SK-N-SH (cell line): ENCODE results near the gene ATP8B1. TPM values are rescaled to one million over a fixed set of nuclear protein-coding genes. Genes with fewer than 3 reads are reported as not detected.

Experiments used
- CTCF ChIA-PET: fragments of 300-600, 350-600 bp; formaldehyde crosslinking; extraction: SDS; loops from one replicate; lab custom pipeline; 2021; lab: Yijun Ruan, JAX
- POLR2A ChIA-PET: fragments of 350-600 bp; sonication (Branson Sonifier 250); formaldehyde crosslinking; extraction: SDS; loops from one replicate; lab custom pipeline; 2020; ENCODE audit warnings: antibody characterized with exemption, inconsistent platforms; lab: Yijun Ruan, JAX
- DNase-seq: peaks from one replicate; pipeline ENCODE4 v3.0.0; 2012
- H2AFZ ChIP-seq: fragments of 200-600 bp; sonication (generic); 2 replicates; pipeline ENCODE4 v1.8.1; 2016; ENCODE audit warnings: antibody characterized with exemption, mild to moderate bottlenecking, low read depth
- H3F3A ChIP-seq: fragments of 200-600 bp; sonication (generic); replicated peaks from 2 replicates; pipeline ENCODE3; 2016; ENCODE audit warnings: antibody characterized with exemption, mild to moderate bottlenecking; ENCODE audit not compliant: insufficient read depth
- H3K27ac ChIP-seq, 2 experiments: fragments of 200-500 bp in 1 of 2; fragments of 200-600 bp in 1 of 2; sonication (Bioruptor generic) in 1 of 2; sonication (generic), shearing (Covaris generic) in 1 of 2; 2 replicates each; pipeline versions ENCODE4 v1.5.1 to v1.6.1; 2014 to 2016; ENCODE audit warnings: low read depth in 2 of 2, inconsistent platforms in 1 of 2, low read length in 1 of 2, mild to moderate bottlenecking in 1 of 2, mixed read lengths in 1 of 2
- H3K27me3 ChIP-seq: fragments of 200-600 bp; sonication (generic), shearing (Covaris generic); 2 replicates; pipeline ENCODE4 v1.6.1; 2016; ENCODE audit warnings: mixed run types; ENCODE audit not compliant: insufficient read depth
- H3K36me3 ChIP-seq, 2 experiments: fragments of 200-500 bp in 1 of 2; fragments of 200-600 bp in 1 of 2; sonication (Bioruptor generic) in 1 of 2; sonication (generic) in 1 of 2; replicated peaks in 1 of 2; 2 replicates each; pipeline versions ENCODE3 to v1.5.1; 2014 to 2016; ENCODE audit warnings: low read length in 1 of 2, mild to moderate bottlenecking in 1 of 2; ENCODE audit not compliant: insufficient read depth in 2 of 2, control insufficient read depth in 1 of 2
- H3K4me1 ChIP-seq, 2 experiments: fragments of 200-500 bp in 1 of 2; fragments of 200-600 bp in 1 of 2; sonication (Bioruptor generic) in 1 of 2; sonication (generic), shearing (Covaris generic) in 1 of 2; 2 replicates each; pipeline versions ENCODE4 v1.5.1 to v1.6.1; 2014 to 2016; ENCODE audit warnings: low read depth in 1 of 2, low read length in 1 of 2, mixed run types in 1 of 2; ENCODE audit not compliant: insufficient read depth in 2 of 2, control insufficient read depth in 1 of 2
- H3K4me2 ChIP-seq: fragments of 200-600 bp; sonication (generic), shearing (Covaris generic); 2 replicates; pipeline ENCODE4 v1.6.1; 2017; ENCODE audit warnings: mixed run types
- H3K4me3 ChIP-seq, 2 experiments: fragments of 200-500 bp in 1 of 2; fragments of 200-600 bp in 1 of 2; sonication (Bioruptor generic) in 1 of 2; sonication (generic), shearing (Covaris generic) in 1 of 2; 2 replicates each; pipeline versions ENCODE4 v1.5.1 to v1.8.1; 2014 to 2016; ENCODE audit warnings: low read depth in 2 of 2, inconsistent platforms in 1 of 2, low read length in 1 of 2, mild to moderate bottlenecking in 1 of 2, mixed read lengths in 1 of 2, moderate library complexity in 1 of 2
- H3K79me2 ChIP-seq: fragments of 200-600 bp; sonication (generic); 2 replicates; pipeline ENCODE4 v1.8.1; 2017; ENCODE audit warnings: mild to moderate bottlenecking; ENCODE audit not compliant: insufficient read depth
- H3K9ac ChIP-seq: fragments of 200-600 bp; sonication (generic); 2 replicates; pipeline ENCODE4 v1.6.1; 2017; ENCODE audit warnings: mixed run types
- H3K9me2 ChIP-seq: fragments of 200-600 bp; sonication (generic); 2 replicates; pipeline ENCODE4 v1.6.1; 2017; ENCODE audit warnings: mixed run types
- H3K9me3 ChIP-seq: fragments of 200-600 bp; sonication (generic); 2 replicates; pipeline ENCODE4 v1.6.1; 2017; ENCODE audit warnings: mixed run types, mild to moderate bottlenecking, moderate library complexity
- H4K20me1 ChIP-seq: fragments of 200-600 bp; sonication (generic); 2 replicates; pipeline ENCODE4 v1.6.1; 2017; ENCODE audit warnings: mild to moderate bottlenecking, mixed run types; ENCODE audit not compliant: insufficient read depth
- FOSL2 ChIP-seq: IDR thresholded peaks from 2 replicates; pipeline ENCODE4 v1.4.0; 2012; ENCODE audit warnings: low read depth, mild to moderate bottlenecking, moderate library complexity, borderline replicate concordance
- GABPA ChIP-seq: IDR thresholded peaks from 2 replicates; pipeline ENCODE4 v1.4.0; 2012; ENCODE audit warnings: low read depth, mild to moderate bottlenecking
- GATA2 ChIP-seq: sonication (generic); formaldehyde crosslinking; IDR thresholded peaks from 2 replicates; pipeline ENCODE4 v1.5.0; 2020; ENCODE audit warnings: mild to moderate bottlenecking, missing genetic modification reagents
- IRF3 ChIP-seq: fragments of 150-350 bp; IDR thresholded peaks from 2 replicates; pipeline ENCODE4 v1.6.1; 2016; ENCODE audit warnings: mild to moderate bottlenecking, low read depth, low read length
- JUND ChIP-seq: IDR thresholded peaks from 2 replicates; pipeline ENCODE4 v1.4.0; 2012
- NFIC ChIP-seq: IDR thresholded peaks from 2 replicates; pipeline ENCODE4 v1.4.0; 2012; ENCODE audit warnings: borderline replicate concordance
- NRF1 ChIP-seq: IDR thresholded peaks from 2 replicates; pipeline ENCODE4 v1.6.1; 2012; ENCODE audit warnings: low read depth, mild to moderate bottlenecking, low read length
- RAD21 ChIP-seq: IDR thresholded peaks from 2 replicates; pipeline ENCODE4 v1.6.1; 2012; ENCODE audit warnings: mild to moderate bottlenecking, low read length
- RFX5 ChIP-seq: IDR thresholded peaks from 2 replicates; pipeline ENCODE4 v1.6.1; 2012; ENCODE audit warnings: mild to moderate bottlenecking, improper control_type of control experiment, low read length
- SMC3 ChIP-seq: IDR thresholded peaks from 2 replicates; pipeline ENCODE4 v1.6.1; 2012; ENCODE audit warnings: low read depth, low read length, improper control_type of control experiment
- TCF12 ChIP-seq: IDR thresholded peaks from 2 replicates; pipeline ENCODE4 v1.4.0; 2012
- TEAD4 ChIP-seq: IDR thresholded peaks from 2 replicates; pipeline ENCODE4 v1.4.0; 2012; ENCODE audit warnings: mild to moderate bottlenecking, borderline replicate concordance; ENCODE audit not compliant: insufficient read depth
- USF2 ChIP-seq: fragments of 150-350 bp; IDR thresholded peaks from 2 replicates; pipeline ENCODE4 v1.6.1; 2017; ENCODE audit warnings: antibody characterized with exemption, low read length, low read depth, borderline replicate concordance
- WGBS: methylation state at CpG from one replicate; pipeline ENCODE4 v1.1.6; 2017; ENCODE audit warnings: low lambda C conversion rate; 5-methylcytosine and 5-hydroxymethylcytosine counted together
- polyA plus RNA-seq, 3 experiments: library from polyadenylated mRNA; depleted of rRNA; stranded (reverse); fragments of >200 nt; gene quantifications; 2 replicates each; pipeline ENCODE4 v1.2.3, GENCODE V29; 2012
- TF ChIP-seq, protein P1 (sequence below): IDR thresholded peaks from 2 replicates; pipeline ENCODE4 v1.6.1; 2012; ENCODE audit warnings: mild to moderate bottlenecking, low read depth, low read length, moderate library complexity
- TF ChIP-seq, protein P2 (sequence below): IDR thresholded peaks from 2 replicates; pipeline ENCODE4 v1.4.0; 2012; ENCODE audit warnings: low read depth, borderline replicate concordance

ATP8B1 gene
- polyA plus RNA-seq, 1 of the 3 experiments (the other 2 are of a cell fraction), result 43.8 TPM

- TF ChIP-seq IRF3, result no peak
- TF ChIP-seq, protein P1, sequence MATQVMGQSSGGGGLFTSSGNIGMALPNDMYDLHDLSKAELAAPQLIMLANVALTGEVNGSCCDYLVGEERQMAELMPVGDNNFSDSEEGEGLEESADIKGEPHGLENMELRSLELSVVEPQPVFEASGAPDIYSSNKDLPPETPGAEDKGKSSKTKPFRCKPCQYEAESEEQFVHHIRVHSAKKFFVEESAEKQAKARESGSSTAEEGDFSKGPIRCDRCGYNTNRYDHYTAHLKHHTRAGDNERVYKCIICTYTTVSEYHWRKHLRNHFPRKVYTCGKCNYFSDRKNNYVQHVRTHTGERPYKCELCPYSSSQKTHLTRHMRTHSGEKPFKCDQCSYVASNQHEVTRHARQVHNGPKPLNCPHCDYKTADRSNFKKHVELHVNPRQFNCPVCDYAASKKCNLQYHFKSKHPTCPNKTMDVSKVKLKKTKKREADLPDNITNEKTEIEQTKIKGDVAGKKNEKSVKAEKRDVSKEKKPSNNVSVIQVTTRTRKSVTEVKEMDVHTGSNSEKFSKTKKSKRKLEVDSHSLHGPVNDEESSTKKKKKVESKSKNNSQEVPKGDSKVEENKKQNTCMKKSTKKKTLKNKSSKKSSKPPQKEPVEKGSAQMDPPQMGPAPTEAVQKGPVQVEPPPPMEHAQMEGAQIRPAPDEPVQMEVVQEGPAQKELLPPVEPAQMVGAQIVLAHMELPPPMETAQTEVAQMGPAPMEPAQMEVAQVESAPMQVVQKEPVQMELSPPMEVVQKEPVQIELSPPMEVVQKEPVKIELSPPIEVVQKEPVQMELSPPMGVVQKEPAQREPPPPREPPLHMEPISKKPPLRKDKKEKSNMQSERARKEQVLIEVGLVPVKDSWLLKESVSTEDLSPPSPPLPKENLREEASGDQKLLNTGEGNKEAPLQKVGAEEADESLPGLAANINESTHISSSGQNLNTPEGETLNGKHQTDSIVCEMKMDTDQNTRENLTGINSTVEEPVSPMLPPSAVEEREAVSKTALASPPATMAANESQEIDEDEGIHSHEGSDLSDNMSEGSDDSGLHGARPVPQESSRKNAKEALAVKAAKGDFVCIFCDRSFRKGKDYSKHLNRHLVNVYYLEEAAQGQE, result no peak
- TF ChIP-seq, all 33 proteins: peak for 0
Measured at GRCh38 chr18:57831597-57832377, 28.7 kb upstream of the ATP8B1 start (continued).

GRCh38 chr18:57827646-57828045, 24.5 kb upstream of the ATP8B1 start:
- H2AFZ ChIP-seq, result no peak overlapping the region
- no peaks in the 10 kb centered on the region for H3K9me2 ChIP-seq
- no peaks in the 10 kb centered on the region for H3K9me3 ChIP-seq
- 93% methylated on average over 11 of the region's 11 CpGs for WGBS
- H3K27me3 ChIP-seq, result no peaks in the 10 kb centered on the region
- peaks cover 0 to 6% of the 10 kb centered on the region in 2 experiments; a peak in 1 of 4 replicates for H3K4me1 ChIP-seq
- no peak overlapping the region for H3K4me2 ChIP-seq
- H3F3A ChIP-seq, result no peaks in the 10 kb centered on the region
- DNase-seq, result no peak
- no peaks in the 10 kb centered on the region for H3K79me2 ChIP-seq
- H3K36me3 ChIP-seq, result no peaks in the 10 kb centered on the region
- no peak overlapping the region for H3K9ac ChIP-seq
- H3K4me3 ChIP-seq, result no peak overlapping the region
- TF ChIP-seq NRF1 (no peak), TCF12 (no peak), SMC3 (no peak), RFX5 (no peak), FOSL2 (no peak)
- no peak overlapping the region for H3K27ac ChIP-seq
- POLR2A ChIA-PET, result no interaction called here
- H4K20me1 ChIP-seq, result no peaks in the 10 kb centered on the region
- CTCF ChIA-PET, result interaction anchor here (1.5 kb wide), 1 partner anchor 308 kb away, joined by 3 read pairs; no protein-coding TSS in a partner anchor

GRCh38 chr18:57826252-57826651, 23.1 kb upstream of the ATP8B1 start:
- H3K27me3 ChIP-seq, result no peaks in the 10 kb centered on the region
- H3K9me3 ChIP-seq, result no peaks in the 10 kb centered on the region
- 93% methylated on average over 1 of the region's 1 CpG for WGBS
- DNase-seq, result no peak
- ChIA-PET CTCF (interaction anchor here (0.6 to 1.5 kb wide), 2 partner anchors 20 to 310 kb away, joined by 3 read pairs; no protein-coding TSS in a partner anchor), POLR2A (no interaction called here)
- H3K9me2 ChIP-seq, result no peaks in the 10 kb centered on the region
- no peaks in the 10 kb centered on the region for H3F3A ChIP-seq
- no peak overlapping the region for H3K4me2 ChIP-seq
- no peak overlapping the region for H3K27ac ChIP-seq
- H4K20me1 ChIP-seq, result no peaks in the 10 kb centered on the region
- peaks cover 0 to 9% of the 10 kb centered on the region in 2 experiments; a peak in 1 of 4 replicates for H3K4me1 ChIP-seq
- H3K36me3 ChIP-seq, result no peaks in the 10 kb centered on the region
- H3K4me3 ChIP-seq, result no peak overlapping the region
- no peaks in the 10 kb centered on the region for H3K79me2 ChIP-seq
- no peak overlapping the region for H3K9ac ChIP-seq
- no peak overlapping the region for H2AFZ ChIP-seq
- TF ChIP-seq, protein P1, result no peak
- TF ChIP-seq USF2, result no peak
- no peak for TF ChIP-seq JUND
- no peak for TF ChIP-seq GATA2 (CRISPR knock-in tag)
- no peak for TF ChIP-seq RAD21
- TF ChIP-seq NFIC, result no peak
- no peak for TF ChIP-seq TEAD4
- TF ChIP-seq, protein P2, sequence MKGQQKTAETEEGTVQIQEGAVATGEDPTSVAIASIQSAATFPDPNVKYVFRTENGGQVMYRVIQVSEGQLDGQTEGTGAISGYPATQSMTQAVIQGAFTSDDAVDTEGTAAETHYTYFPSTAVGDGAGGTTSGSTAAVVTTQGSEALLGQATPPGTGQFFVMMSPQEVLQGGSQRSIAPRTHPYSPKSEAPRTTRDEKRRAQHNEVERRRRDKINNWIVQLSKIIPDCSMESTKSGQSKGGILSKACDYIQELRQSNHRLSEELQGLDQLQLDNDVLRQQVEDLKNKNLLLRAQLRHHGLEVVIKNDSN, result no peak
- no peak for TF ChIP-seq GABPA
